ENCODE results near the gene KIF18B. TPM values are rescaled to one million over a fixed set of nuclear protein-coding genes. Genes with fewer than 3 reads are reported as not detected.

Gene KIF18B
- polyA plus RNA-seq, 3 donors = not detected

- peak overlapping the region in 1 of 2 donors; percentile 12 for H3K4me3 Mint-ChIP-seq
- Histone ChIP-seq H3K4me3 (replicated peaks in 1 of 3; ENCODE audit: low read depth in 2 of 3, low read length in 3 of 3) (no peak overlapping the region), H2AFZ (ENCODE audit: insufficient read depth, low read depth, low read length, poor library complexity, severe bottlenecking) (no peak overlapping the region), H3K27ac (ENCODE audit: low read depth in 1 of 2, low read length in 2 of 2) (no peak overlapping the region), H4K20me1 (ENCODE audit: insufficient read depth, low read length) (peaks cover 24% of the 10 kb centered on the region), H3K4me1 (ENCODE audit: control insufficient read depth in 1 of 2, insufficient read depth in 2 of 2, low read length in 2 of 2) (peaks cover 55 to 58% of the 10 kb centered on the region in 2 donors), H3K79me2 (ENCODE audit: insufficient read depth, low read length) (peaks cover 28% of the 10 kb centered on the region), H3K9me3 (replicated peaks in 1 of 2; ENCODE audit: control insufficient read depth in 1 of 2, insufficient read depth in 1 of 2, low read length in 2 of 2) (no peaks in the 10 kb centered on the region), H3K27me3 (ENCODE audit: control insufficient read depth in 2 of 2, insufficient read depth in 2 of 2, low read length in 2 of 2) (no peaks in the 10 kb centered on the region), H3K9ac (ENCODE audit: insufficient read depth, low read length, poor library complexity, severe bottlenecking) (no peak overlapping the region), H3K36me3 (replicated peaks in 1 of 2; ENCODE audit: control insufficient read depth in 1 of 2, insufficient read depth in 2 of 2, low read length in 2 of 2) (peaks cover 0 to 3% of the 10 kb centered on the region in 2 donors), H3K4me2 (replicated peaks; ENCODE audit: extremely low read depth, low read length, poor library complexity, severe bottlenecking) (peak overlapping the region; percentile 82)
- H3K4me1 Mint-ChIP-seq = peaks cover 51% of the 10 kb centered on the region
- no peaks in the 10 kb centered on the region for H3K27me3 Mint-ChIP-seq (ENCODE audit: low read depth in 3 of 3)
- peak in 2 of 3 donors; percentile 30 to 41 for DNase-seq
- WGBS (ENCODE audit: insufficient coverage) = 0% methylated on average over 1 of the region's 4 CpGs
- H3K36me3 Mint-ChIP-seq = peaks cover 0 to 7% of the 10 kb centered on the region in 2 donors
- TF ChIP-seq CTCF (IDR thresholded peaks at IDR 0.05) = no peak
- peak overlapping the region in 5 of 7 donors; percentile 61 to 99 (median 78) for H3K27ac Mint-ChIP-seq
- intact Hi-C loops (cut with micrococcal nuclease) = loop anchor here (2.0 to 5.0 kb wide), 2 partner anchors 46 to 47 kb away; partner anchors contain the start of gene KIF18B (in 1 of the 2)
- no peaks in the 10 kb centered on the region for H3K9me3 Mint-ChIP-seq
Measured at GRCh38 chr17:44901411-44901921, 46.1 kb downstream of the KIF18B start.

GRCh38 chr17:44900894-44901293 lies 46.7 kb downstream of the KIF18B start:
- peaks cover 2 to 9% of the 10 kb centered on the region in 2 donors for H3K36me3 ChIP-seq (replicated peaks in 1 of 2; ENCODE audit: control insufficient read depth in 1 of 2, insufficient read depth in 2 of 2, low read length in 2 of 2)
- H3K79me2 ChIP-seq (ENCODE audit: insufficient read depth, low read length) = peaks cover 34% of the 10 kb centered on the region
- H3K36me3 Mint-ChIP-seq = peaks cover 3 to 13% of the 10 kb centered on the region in 2 donors
- no peaks in the 10 kb centered on the region for H3K27me3 Mint-ChIP-seq (ENCODE audit: low read depth in 3 of 3)
- peak in 1 of 3 donors; percentile 19 for DNase-seq
- H3K27ac ChIP-seq (ENCODE audit: low read depth in 1 of 2, low read length in 2 of 2) = peak overlapping the region in 1 of 2 donors; percentile 14
- peaks cover 29% of the 10 kb centered on the region for H4K20me1 ChIP-seq (ENCODE audit: insufficient read depth, low read length)
- H3K9me3 ChIP-seq (replicated peaks in 1 of 2; ENCODE audit: control insufficient read depth in 1 of 2, insufficient read depth in 1 of 2, low read length in 2 of 2) = no peaks in the 10 kb centered on the region
- TF ChIP-seq CTCF (IDR thresholded peaks at IDR 0.05) = no peak
- H3K4me3 ChIP-seq (replicated peaks in 1 of 3; ENCODE audit: low read depth in 2 of 3, low read length in 3 of 3) = peak overlapping the region in 1 of 3 experiments; percentile 91
- no peaks in the 10 kb centered on the region for H3K9me3 Mint-ChIP-seq
- peak overlapping the region in 1 of 2 donors; percentile 24 for H3K4me3 Mint-ChIP-seq
- no peaks in the 10 kb centered on the region for H3K27me3 ChIP-seq (ENCODE audit: control insufficient read depth in 2 of 2, insufficient read depth in 2 of 2, low read length in 2 of 2)
- no peak overlapping the region for H3K9ac ChIP-seq (ENCODE audit: insufficient read depth, low read length, poor library complexity, severe bottlenecking)
- peak overlapping the region; percentile 21 to 100 (median 99) for H3K27ac Mint-ChIP-seq
- H2AFZ ChIP-seq (ENCODE audit: insufficient read depth, low read depth, low read length, poor library complexity, severe bottlenecking) = no peak overlapping the region
- peaks cover 45% of the 10 kb centered on the region for H3K4me1 Mint-ChIP-seq
- peak overlapping the region; percentile 82 for H3K4me2 ChIP-seq (replicated peaks; ENCODE audit: extremely low read depth, low read length, poor library complexity, severe bottlenecking)
- WGBS (ENCODE audit: insufficient coverage) = 0% methylated on average over 2 of the region's 3 CpGs
- peaks cover 49 to 52% of the 10 kb centered on the region in 2 donors for H3K4me1 ChIP-seq (ENCODE audit: control insufficient read depth in 1 of 2, insufficient read depth in 2 of 2, low read length in 2 of 2)
- intact Hi-C loops (cut with micrococcal nuclease) = loop anchor here (2.0 to 5.0 kb wide), 2 partner anchors 46 to 48 kb away; partner anchors contain the start of gene KIF18B (in 1 of the 2)
